HG03108 (cell line): Measurements from ENCODE around the gene RASAL1.
"Not testable (repeated sequence)": the region's sequence is repeated elsewhere in the genome, so short reads cannot be mapped to it uniquely, and the experiment has no call there.

Source experiments
- ATAC-seq: cut with Tn5 transposase; IDR thresholded peaks from one replicate; pipeline ENCODE4 v1.9.1; 2021; ENCODE audit warnings: moderate library complexity; ENCODE audit not compliant: unreplicated experiment

Gene RASAL1

DNA sequence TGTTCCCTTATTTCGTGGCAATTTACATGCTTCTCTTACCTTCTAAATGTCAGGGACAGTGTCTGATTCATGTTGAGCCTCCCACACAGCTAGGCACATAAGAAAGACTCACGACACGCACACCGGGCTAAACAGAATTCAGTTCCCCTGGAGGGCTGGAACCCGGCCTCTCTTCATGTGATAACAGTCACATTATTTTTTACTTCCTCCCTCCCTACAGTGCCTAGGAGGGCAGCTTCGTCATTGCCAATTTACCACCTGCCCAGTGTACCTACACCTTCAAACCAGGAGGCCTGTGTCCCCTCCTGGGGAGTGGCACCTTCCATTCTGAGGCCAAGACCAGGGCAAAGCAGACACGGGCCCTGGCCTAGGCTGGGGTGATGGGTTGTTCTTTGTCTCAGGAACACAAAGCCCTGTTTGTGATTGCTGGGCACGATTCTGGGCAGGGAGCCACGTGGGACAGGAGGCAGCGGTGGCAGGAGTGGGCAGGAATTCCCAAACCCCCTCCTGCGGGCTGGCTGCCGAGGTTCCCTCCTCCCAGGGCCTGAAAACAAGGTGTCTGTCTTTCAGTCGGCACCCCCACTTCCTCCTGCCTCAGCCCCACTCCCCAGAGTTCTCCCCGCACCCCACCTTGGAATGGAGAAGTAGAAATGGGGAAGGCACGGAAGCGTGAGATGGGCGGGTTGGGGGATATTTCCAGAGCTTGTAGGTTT is 6.8 kb upstream of the RASAL1 start:
- no peak for ATAC-seq

GRCh38 chr12:113141716-113142115 is 6.2 kb upstream of the RASAL1 start:
- ATAC-seq = not testable (repeated sequence)

- no peak for ATAC-seq
Measured at GRCh38 chr12:113140706-113141105, 5.1 kb upstream of the RASAL1 start.

DNA sequence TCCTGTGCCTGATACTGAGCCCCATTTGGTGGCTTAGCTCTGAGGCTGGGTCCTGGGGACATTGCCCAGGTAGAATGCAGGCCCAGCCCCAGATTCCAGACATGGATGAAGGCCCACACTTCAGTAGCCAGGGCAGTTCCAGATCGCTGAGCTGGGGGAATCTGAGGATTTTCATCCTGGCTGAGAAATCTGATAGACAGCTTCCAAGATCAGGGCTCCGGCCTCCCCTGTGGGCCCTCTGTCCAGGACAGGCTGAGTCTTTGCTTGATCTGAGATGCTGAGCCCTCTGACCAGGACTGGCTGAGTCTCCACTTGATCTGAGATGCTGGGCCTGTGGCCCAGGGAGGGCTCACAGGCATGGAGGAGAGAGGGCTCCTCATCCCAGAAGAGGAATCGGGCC is 3.3 kb upstream of the RASAL1 start:
- no peak for ATAC-seq

DNA sequence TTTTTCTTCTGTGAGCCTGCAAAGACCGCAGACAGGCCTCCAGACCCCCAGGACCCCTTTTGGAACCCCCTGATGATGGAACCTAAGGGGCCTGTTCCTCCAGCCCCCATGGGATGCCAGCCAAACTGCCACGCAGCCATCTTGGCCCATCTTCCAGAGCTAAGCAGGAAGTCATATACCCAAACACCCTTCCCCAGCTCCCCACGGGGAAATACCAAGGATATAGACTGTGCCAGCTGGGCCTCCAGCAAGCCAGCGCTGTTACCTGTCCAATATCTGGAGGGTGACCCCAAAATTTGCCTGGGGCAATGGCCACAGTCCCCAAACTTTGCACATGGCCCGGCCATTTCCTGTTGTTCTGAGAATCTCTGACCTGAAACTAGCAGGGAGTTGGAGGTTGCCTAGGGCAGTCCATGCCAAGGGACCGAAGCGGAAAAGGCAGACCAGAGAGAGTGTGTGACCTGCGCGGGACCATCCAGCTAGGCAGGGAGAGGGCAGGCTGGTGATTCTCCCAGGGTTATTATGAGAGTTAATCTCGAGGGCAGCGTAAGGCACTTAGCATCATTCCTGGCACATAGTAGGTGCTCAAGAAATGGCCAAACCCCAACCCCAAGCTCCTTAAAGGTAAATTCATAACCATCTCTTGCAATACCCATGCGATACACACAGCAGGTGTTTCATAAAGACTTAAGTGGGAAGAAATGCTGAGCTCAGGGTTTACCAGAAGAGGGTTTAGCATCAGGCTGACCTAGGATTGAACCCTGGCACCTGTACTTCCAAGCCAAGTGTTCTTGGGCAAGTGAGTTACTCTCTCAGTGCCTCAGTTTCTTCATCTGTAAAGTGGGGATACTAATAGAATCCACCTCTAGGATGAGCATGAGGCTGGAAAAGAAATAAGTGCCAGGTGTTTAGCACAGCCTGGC is 2.6 kb upstream of the RASAL1 start:
- ATAC-seq = no peak

DNA sequence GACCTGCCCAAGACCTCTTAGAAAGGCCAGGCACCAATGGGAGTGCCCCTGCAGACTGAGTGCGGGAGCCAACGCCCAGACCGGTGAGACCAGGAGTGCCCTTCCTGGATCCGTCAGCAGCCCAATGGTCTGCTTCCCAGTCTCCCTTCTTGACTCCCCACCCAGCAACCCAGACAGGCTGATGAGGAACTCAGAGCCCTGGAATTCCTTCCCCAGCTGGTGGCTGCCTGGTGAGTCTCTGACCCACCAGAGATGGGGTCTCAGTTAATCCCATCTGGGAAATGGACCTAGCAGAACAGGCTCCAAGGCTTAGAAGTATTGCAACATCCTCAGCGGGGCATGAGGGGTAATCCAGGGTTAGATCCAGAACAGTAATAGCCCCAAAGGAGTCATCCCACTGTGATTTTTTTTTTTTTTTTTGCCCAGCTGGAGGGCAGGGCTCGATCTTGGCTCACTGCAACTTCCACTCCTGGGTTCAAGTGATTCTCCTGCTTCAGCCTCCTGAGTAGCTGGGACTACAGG is 1.5 kb upstream of the RASAL1 start:
- ATAC-seq = no peak

DNA sequence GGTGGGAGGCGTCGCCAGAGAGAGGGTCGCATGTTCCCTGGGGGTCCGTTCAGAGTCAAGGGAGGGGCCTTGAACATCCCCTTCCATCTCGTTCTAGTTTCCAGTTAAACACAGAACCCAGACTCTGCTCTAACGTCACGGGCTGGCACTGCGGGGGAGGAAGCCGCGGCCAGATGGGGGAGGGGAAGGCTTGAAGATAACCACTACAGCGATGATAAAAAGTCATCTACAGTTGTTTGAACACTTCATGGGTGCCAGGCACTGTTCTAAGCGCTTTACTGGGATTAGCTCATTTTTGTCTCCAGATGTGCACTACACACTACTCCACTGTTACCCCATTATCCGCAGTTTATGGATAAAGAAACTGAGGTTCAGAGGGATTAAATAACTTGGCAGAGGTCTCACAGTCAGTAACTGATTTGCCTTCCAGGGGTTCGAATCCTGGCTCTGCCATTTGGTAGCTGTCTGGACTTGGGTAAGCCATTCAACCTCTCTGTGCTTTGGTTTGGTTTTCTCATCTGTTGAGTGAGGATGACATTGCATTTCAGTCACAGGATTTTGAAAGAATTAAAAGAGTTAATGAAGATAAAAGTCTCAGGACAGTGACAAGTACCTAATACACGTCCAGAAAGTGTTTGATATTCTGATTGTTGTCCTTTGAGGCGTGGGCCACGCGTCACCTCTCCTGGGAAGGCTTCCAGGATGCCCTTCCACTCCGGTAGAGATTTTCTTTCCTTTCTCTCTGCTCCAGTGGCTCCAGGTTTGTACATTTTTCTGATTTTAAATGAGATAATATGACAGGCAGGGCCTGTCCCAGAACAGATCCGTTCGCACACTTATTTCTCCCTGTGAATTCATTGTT is 798 bp upstream of the RASAL1 start:
- ATAC-seq = no peak

DNA sequence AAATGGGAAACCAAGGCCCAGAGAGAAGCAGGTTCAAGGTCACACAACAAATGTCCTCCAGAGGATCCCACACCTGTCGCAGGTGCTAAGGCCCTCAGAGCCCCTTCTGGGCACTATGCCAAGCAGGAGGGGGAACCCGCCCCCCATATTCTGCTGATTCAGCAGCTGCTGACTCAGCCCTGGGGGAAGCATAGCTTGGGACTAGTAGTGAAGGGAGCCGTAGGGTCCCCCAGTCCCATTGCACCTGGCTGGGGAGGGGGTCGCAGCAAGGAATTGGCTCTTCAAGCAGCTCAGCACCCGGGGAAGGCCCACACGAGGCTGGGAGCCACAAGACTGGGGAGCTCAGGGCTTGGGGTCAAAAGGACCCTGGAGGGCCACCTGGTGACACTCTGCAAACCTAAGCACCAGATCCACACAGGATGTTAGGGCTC is 1.0 kb downstream of the RASAL1 start:
- no peak for ATAC-seq

DNA sequence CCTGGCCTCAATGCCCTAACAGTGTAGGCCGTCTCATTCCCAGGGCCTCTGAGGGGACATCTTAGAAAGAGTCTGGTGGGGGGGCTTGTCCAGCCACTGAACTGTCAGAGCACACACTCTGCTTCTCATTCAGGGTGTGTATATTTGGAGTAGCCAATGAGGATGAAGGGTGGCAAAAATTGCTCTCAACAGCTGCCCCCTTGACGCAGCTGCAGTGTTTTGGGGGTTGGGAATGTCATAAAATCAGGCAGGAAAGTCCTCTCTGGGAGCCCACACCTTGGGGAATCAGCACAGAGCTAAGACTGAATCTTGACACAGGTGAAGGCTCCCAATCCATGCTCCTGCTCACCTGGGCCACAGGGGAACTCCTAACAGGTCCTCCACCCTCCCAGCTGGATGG is 1.5 kb downstream of the RASAL1 start:
- no peak for ATAC-seq

DNA sequence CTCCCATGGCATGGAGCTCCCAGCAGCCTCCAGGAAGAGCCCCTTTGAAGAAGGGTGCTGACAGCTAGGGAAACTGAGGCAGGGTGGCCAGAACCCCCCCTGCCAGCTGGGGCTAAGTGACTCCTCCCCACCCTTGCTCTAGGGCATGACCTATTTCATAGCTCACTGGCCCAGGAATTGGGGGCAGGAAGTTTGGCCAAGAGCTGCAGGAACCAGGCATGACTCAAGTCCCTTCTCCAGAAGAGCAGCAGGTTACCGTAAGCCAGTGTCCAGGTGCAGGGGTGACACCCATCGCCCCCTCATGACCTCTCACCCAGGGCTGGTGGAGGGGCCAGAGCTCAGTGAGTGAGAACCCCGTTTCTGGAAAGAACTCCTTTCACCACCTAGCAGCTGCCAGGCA is 1.9 kb downstream of the RASAL1 start:
- ATAC-seq = no peak

GRCh38 chr12:113133036-113133435 is 2.5 kb downstream of the RASAL1 start:
- ATAC-seq = no peak

DNA sequence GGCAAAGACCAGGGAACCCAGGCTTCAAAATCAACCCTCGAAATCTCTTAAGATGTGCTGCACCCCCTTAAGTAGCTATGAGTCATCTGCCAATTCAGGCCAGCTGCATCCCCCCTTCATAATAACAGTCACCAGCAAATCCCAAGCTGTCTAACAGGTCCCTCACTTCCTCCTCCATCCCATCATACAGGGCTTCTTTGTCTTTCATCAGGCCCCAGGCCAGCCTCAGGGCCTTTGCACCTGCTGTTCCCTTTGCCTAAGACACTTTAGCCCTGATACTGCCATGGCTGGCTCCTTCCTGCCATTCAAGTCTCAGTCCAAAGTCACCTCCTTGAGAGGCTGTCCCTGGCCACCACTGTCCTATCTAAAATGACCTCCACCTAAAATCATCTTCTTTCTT is 4.0 kb downstream of the RASAL1 start:
- no peak for ATAC-seq

DNA sequence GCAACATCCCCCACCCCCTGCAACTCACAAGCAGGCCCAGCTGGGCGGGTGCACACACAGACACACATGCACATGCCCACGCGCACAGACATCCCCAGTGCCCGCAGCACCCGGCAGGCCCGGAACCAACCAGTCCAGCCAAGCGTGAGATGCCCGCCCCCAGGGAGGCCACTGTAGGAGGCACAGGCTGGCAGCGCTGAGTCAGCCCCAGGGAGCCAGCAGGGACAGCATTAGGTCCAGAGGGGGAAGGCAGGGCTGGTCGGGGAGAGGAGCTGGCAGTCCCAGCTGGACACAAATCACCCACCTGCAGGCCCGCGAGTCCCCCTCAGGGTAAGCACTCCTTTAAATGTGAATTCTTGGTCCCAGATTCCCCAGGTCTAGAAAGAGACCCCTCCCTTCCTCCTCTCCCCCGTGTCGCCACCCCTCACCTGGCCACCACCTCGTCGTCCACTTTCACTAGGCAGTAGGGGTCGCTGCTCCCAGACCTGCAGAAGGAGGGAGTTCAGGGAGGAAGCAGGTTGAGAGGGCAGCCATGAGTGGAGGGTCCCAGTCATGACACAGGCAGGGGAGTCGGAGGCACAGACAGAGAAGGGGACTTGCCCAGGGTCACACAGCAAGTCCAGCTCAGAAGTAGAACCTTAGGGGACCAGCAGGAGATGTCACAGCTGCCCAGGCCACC is 5.0 kb downstream of the RASAL1 start:
- ATAC-seq = no peak

- ATAC-seq = no peak
Measured at GRCh38 chr12:113129664-113130456, 5.7 kb downstream of the RASAL1 start.

- ATAC-seq = no peak
Measured at GRCh38 chr12:113128802-113129663, 6.5 kb downstream of the RASAL1 start.

DNA sequence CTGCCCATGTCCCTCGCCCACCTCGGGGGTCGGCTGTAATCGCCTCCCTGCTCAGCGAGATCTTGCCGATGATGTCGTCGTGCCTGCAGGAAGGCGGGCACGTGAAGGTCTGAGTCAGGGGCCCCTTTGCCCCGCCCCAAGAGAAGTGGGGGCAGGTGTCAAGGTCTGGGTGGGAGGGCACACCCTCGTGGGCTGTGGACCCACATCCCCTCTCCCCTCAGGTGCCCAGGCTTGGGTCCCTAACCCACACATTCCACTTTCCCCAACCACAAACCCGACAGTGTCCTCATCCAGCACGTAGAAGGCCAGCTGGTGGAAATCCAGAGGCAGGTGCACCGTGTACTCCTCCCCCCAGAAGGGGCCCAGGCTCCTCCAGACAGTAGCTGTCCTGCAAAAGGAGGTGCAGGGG is 7.8 kb downstream of the RASAL1 start:
- ATAC-seq = no peak

- ATAC-seq = no peak
Measured at GRCh38 chr12:113120670-113121370, 14.7 kb downstream of the RASAL1 start.
